OCI-LY3 (cell line): ENCODE measurements around the gene ZMYM5.

ENCODE experiments used
- EZH2phosphoT487 ChIP-seq: fragments of 200-600 bp; shearing (Covaris generic); IDR thresholded peaks from 2 replicates; pipeline ENCODE4 v1.6.1; 2018; ENCODE audit warnings: antibody characterized with exemption, mixed run types, low read depth
- TF ChIP-seq, protein P1 (sequence below): fragments of 200-600, 300-600 bp; sonication (generic); IDR thresholded peaks from 2 replicates; pipeline ENCODE4 v1.5.1; 2014; ENCODE audit warnings: antibody characterized with exemption, low read length, low read depth

DNA sequence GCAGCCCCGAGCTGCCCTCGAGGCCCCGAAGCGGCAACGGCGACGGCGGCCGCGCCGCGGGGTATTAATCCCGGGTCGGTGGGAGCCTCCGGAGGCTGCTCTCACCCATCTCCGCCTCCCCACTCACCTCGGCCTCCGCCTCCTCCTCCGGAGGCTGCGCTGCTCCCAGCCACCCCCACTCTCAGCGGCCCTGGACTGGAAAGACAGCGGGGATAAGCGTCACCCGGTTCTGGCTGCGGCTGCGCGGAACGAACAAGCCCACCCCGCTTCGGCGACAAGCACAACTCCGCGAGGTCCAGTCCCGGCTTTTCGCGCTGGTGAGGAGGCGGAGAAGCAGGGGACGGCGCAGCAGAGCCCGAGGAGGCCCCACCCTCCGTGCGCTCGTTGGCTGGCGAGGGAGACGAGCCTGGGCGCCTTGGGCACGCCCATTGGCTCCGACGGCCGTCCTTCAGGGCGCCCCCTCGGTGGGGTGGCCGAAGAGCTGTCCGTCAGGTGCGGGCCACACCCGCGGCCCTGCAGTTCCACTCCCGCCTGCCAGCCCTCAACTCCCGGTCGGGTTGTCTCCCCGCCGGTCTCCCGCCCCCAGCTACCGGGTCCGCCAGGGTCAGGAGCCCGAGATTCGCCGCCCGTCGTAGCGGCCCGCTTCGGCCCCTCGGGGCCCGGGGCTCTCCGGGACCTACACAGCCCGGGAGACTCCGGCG, at the start of gene ZMYM5:
- TF ChIP-seq, protein P1, sequence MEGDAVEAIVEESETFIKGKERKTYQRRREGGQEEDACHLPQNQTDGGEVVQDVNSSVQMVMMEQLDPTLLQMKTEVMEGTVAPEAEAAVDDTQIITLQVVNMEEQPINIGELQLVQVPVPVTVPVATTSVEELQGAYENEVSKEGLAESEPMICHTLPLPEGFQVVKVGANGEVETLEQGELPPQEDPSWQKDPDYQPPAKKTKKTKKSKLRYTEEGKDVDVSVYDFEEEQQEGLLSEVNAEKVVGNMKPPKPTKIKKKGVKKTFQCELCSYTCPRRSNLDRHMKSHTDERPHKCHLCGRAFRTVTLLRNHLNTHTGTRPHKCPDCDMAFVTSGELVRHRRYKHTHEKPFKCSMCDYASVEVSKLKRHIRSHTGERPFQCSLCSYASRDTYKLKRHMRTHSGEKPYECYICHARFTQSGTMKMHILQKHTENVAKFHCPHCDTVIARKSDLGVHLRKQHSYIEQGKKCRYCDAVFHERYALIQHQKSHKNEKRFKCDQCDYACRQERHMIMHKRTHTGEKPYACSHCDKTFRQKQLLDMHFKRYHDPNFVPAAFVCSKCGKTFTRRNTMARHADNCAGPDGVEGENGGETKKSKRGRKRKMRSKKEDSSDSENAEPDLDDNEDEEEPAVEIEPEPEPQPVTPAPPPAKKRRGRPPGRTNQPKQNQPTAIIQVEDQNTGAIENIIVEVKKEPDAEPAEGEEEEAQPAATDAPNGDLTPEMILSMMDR: no peak
- TF ChIP-seq EZH2phosphoT487: no peak
